HepG2 (cell line): ENCODE data around the gene SLC41A1. TPM values are rescaled to one million over a fixed set of nuclear protein-coding genes. Genes with fewer than 3 reads are reported as not detected.
"Not testable (repeated sequence)": the region's sequence is repeated elsewhere in the genome, so short reads cannot be mapped to it uniquely, and the experiment has no call there.

Experiments
- ATAC-seq: fragments of 200-7000 bp; cut with Tn5 transposase; 3 replicates; pipeline ENCODE4 v1.9.1; 2020; ENCODE audit warnings: mild to moderate bottlenecking, moderate library complexity
- BruUV-seq: library from RNA; stranded (reverse); fragments of 400-500 nt; replicated peaks from 2 replicates; lab custom pipeline; 2021; lab: Mats Ljungman, UMichigan
- CTCF ChIA-PET: fragments of 300-600 bp; formaldehyde crosslinking; extraction: SDS; loops from one replicate; lab custom pipeline; 2021; ENCODE audit warnings: low total read pairs, inconsistent platforms, low intra/inter-chr PET ratio; lab: Yijun Ruan, JAX
- POLR2A ChIA-PET: fragments of 350-600 bp; sonication (Branson Sonifier 250); formaldehyde crosslinking; loops from one replicate; lab custom pipeline; 2020; ENCODE audit warnings: antibody characterized with exemption, inconsistent platforms; lab: Yijun Ruan, JAX
- DNase-seq: peaks from one replicate; pipeline ENCODE4 v3.0.0-alpha.2; 2015; ENCODE audit warnings: low spot score
- FAIRE-seq: peaks from 3 replicates; lab custom pipeline; 2011; peaks lifted over from hg19 to GRCh38; lab: Jason Lieb, UNC
- H2AFZ ChIP-seq: one replicate; pipeline ENCODE4 v1.6.1; 2011; ENCODE audit warnings: low read length, inconsistent platforms
- H3K27ac ChIP-seq: fragments of 300-600 bp; 3 replicates; pipeline ENCODE4 v1.8.0; 2011; ENCODE audit warnings: mixed run types, mild to moderate bottlenecking, mixed read lengths, low read length, inconsistent platforms; ENCODE audit not compliant: insufficient read depth; ENCODE audit errors: extremely low read length
- H3K27me3 ChIP-seq, 2 experiments: fragments of 200-600 bp in 1 of 2; 2 replicates in 1 of 2; 3 replicates in 1 of 2; pipeline versions ENCODE4 v1.6.0 to v1.8.0; 2011; ENCODE audit warnings: low read length in 2 of 2, mild to moderate bottlenecking in 2 of 2, moderate library complexity in 2 of 2, inconsistent platforms in 1 of 2; ENCODE audit not compliant: insufficient read depth in 2 of 2, control insufficient read depth in 1 of 2
- H3K36me3 ChIP-seq, 2 experiments: fragments of 200-600 bp in 1 of 2; replicated peaks in 1 of 2; 2 replicates in 1 of 2; 3 replicates in 1 of 2; pipeline versions ENCODE4 v1.5.1 to v1.8.0; 2011; ENCODE audit warnings: low read length in 2 of 2, inconsistent platforms in 1 of 2; ENCODE audit not compliant: insufficient read depth in 2 of 2, control insufficient read depth in 1 of 2
- H3K4me1 ChIP-seq: 2 replicates; pipeline ENCODE4 v1.5.1; 2012; ENCODE audit warnings: low read length, inconsistent platforms; ENCODE audit not compliant: insufficient read depth
- H3K4me2 ChIP-seq: 2 replicates; pipeline ENCODE4 v1.6.0; 2011; ENCODE audit warnings: low read depth, low read length, inconsistent platforms
- H3K4me3 ChIP-seq, 3 experiments: fragments of 200-600 bp in 1 of 3; sonication (generic), shearing (Covaris generic) in 1 of 3; replicated peaks in 1 of 3; 2 replicates each; pipeline ENCODE4 v1.5.1; 2011 to 2016; ENCODE audit warnings: low read length in 3 of 3, inconsistent platforms in 2 of 3, low read depth in 2 of 3, mild to moderate bottlenecking in 2 of 3, control low read depth in 1 of 3, mixed read lengths in 1 of 3; ENCODE audit not compliant: insufficient read depth in 1 of 3
- H3K79me2 ChIP-seq: one replicate; pipeline ENCODE4 v1.6.1; 2011; ENCODE audit warnings: low read length, inconsistent platforms; ENCODE audit not compliant: insufficient read depth
- H3K9ac ChIP-seq: 2 replicates; pipeline ENCODE4 v1.6.0; 2011; ENCODE audit warnings: mild to moderate bottlenecking, low read depth, low read length, inconsistent platforms; ENCODE audit not compliant: insufficient read depth
- H3K9me3 ChIP-seq: 2 replicates; pipeline ENCODE4 v1.5.1; 2012; ENCODE audit warnings: mild to moderate bottlenecking, low read length
- H4K20me1 ChIP-seq: 2 replicates; pipeline ENCODE4 v1.6.0; 2011; ENCODE audit warnings: inconsistent platforms, mild to moderate bottlenecking, low read length, moderate library complexity; ENCODE audit not compliant: insufficient read depth
- CTCF ChIP-seq: sonication (generic); formaldehyde crosslinking; IDR thresholded peaks from 2 replicates; pipeline ENCODE4 v1.5.0; 2020; ENCODE audit warnings: mild to moderate bottlenecking, missing genetic modification reagents, moderate library complexity
- KDM5A ChIP-seq: fragments of 200-600 bp; sonication (generic); IDR thresholded peaks from 2 replicates; pipeline ENCODE4 v1.7.0; 2018; ENCODE audit warnings: antibody characterized with exemption, mild to moderate bottlenecking, low read length, borderline replicate concordance
- SATB2 ChIP-seq: sonication (generic); formaldehyde crosslinking; IDR thresholded peaks from 2 replicates; pipeline ENCODE4 v1.5.0; 2020; ENCODE audit warnings: missing genetic modification reagents
- ZBTB1 ChIP-seq: sonication (generic); formaldehyde crosslinking; IDR thresholded peaks from 2 replicates; pipeline ENCODE4 v1.4.0; 2020; ENCODE audit warnings: missing genetic modification reagents, borderline replicate concordance
- WGBS: methylation state at CpG from one replicate; pipeline ENCODE4 v1.1.6; 2017; ENCODE audit warnings: low lambda C conversion rate; 5-methylcytosine and 5-hydroxymethylcytosine counted together
- in situ Hi-C: cut with HindIII; loops from 2 replicates; pipeline ENCODE4 v1.10.0; 2017; ENCODE audit warnings: low pct_unique_long_range_greater_than_20kb; ENCODE audit not compliant: extremely low pct_ligation_motif_present
- intact Hi-C: fragments of 100-400 bp; cut with micrococcal nuclease; formaldehyde crosslinking; loops from one replicate; pipeline ENCODE4 v1.10.0; 2022; ENCODE audit not compliant: unreplicated experiment
- polyA plus RNA-seq, 8 experiments: library from polyadenylated mRNA; depleted of rRNA in 3 of 8; stranded (reverse) in 7 of 8; unstranded in 1 of 8; fragments of >200 nt; fragmentation: Illumina TruSeq in 4 of 8; extraction: Trizol in 4 of 8; gene quantifications; 2 replicates each; pipeline versions ENCODE4 v1.2.1 to v1.2.3, GENCODE V29; 2011 to 2016; ENCODE audit warnings: low read depth in 4 of 8, missing spikeins in 1 of 8, mixed read lengths in 1 of 8; ENCODE audit not compliant: insufficient read depth in 1 of 8
- total RNA-seq, 5 experiments: library from RNA; depleted of rRNA; stranded (reverse); fragments of >200 nt; fragmentation: Illumina TruSeq; extraction: Trizol; gene quantifications; 2 replicates each; pipeline ENCODE4 v1.2.3, GENCODE V29; 2016; ENCODE audit warnings: low read depth in 1 of 5

The SLC41A1 gene
- total and polyA plus RNA-seq, 2 of the 13 experiments (the other 11 are each of a cell fraction or from before 2014, with no cell fraction given) = 2.2 to 4.6 TPM

DNA sequence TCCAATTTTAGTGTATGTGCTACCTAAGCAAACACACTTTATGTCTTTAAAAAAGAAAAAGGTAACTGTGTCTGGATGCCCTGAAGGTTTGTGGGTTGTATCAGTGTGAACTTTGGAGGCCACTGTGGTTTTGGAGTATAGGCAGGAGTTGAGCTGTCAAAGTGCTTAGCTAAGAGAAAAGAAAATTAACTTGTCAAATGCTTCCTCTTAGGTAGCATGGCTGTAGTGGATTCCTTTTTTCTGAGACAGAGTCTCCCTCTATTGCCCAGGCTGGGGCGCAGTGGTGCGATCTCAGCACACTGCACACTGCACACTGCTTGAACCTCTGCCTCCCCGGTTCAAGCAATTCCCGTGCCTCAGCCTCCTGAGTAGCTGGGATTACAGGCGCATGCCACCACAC lies 11.2 kb upstream of the SLC41A1 start:
- Histone ChIP-seq H3K27me3 (peaks cover 0 to 17% of the 10 kb centered on the region in 2 experiments; a peak in 2 of 5 replicates), H3K9me3 (no peaks in the 10 kb centered on the region), H4K20me1 (no peaks in the 10 kb centered on the region), H3K4me1 (no peaks in the 10 kb centered on the region), H3K27ac (no peak overlapping the region), H3K4me2 (no peak overlapping the region), H3K79me2 (no peaks in the 10 kb centered on the region), H3K4me3 (no peak overlapping the region), H2AFZ (no peak overlapping the region), H3K9ac (no peak overlapping the region), H3K36me3 (no peaks in the 10 kb centered on the region)
- ChIA-PET CTCF (no interaction called here), POLR2A (no interaction called here)
- in situ Hi-C loops = no loop called here
- BruUV-seq = no TSS peak
- FAIRE-seq = no peak
- DNase-seq = no peak
- no peak for ATAC-seq
- 100% methylated on average over 1 of the region's 5 CpGs for WGBS
- TF ChIP-seq CTCF (CRISPR knock-in tag) (peak; percentile 12; the same call in 1 of the 2 replicates), KDM5A (no peak), SATB2 (CRISPR knock-in tag) (no peak), ZBTB1 (CRISPR knock-in tag) (no peak)
- intact Hi-C loops = no loop called here

DNA sequence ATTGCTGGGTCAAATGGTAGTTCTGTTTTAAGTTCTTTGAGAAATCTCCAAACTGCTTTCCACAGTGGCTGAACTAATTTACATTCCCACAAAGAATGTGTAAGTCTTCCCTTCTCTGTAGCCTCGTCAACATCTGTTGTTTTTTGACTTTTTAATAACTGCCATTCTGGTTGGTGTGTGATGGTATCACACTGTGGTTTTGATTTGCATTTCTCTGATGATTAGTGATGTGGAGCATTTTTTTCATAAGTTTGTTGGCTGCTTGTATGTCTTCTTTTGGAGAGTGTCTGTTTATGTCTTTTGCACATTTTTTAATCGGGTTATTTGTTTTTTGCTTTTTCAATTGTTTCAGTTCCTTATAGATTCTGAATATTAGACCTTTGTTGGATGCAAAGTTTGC lies 10.3 kb upstream of the SLC41A1 start:
- FAIRE-seq, H3K9ac ChIP-seq, POLR2A ChIA-PET, H2AFZ ChIP-seq, H4K20me1 ChIP-seq, CTCF ChIA-PET, intact Hi-C loops, H3K36me3 ChIP-seq, DNase-seq, H3K4me2 ChIP-seq, BruUV-seq, H3K4me3 ChIP-seq, H3K79me2 ChIP-seq, ATAC-seq, H3K4me1 ChIP-seq, H3K9me3 ChIP-seq, in situ Hi-C loops, H3K27ac ChIP-seq: not testable (repeated sequence)
- 26% methylated on average over 2 of the region's 2 CpGs for WGBS
- H3K27me3 ChIP-seq = peaks cover 0 to 14% of the 10 kb centered on the region in 2 experiments; a peak in 2 of 5 replicates
